GM12874 (cell line): Measurements from ENCODE around the gene DSC1.

ENCODE experiments used
- TF ChIP-seq, protein P1 (sequence below): IDR thresholded peaks from 2 replicates; pipeline ENCODE4 v1.5.1; 2011; ENCODE audit warnings: low read depth, mild to moderate bottlenecking, control low read depth, low read length, moderate library complexity; ENCODE audit not compliant: insufficient read depth

The DSC1 gene

DNA sequence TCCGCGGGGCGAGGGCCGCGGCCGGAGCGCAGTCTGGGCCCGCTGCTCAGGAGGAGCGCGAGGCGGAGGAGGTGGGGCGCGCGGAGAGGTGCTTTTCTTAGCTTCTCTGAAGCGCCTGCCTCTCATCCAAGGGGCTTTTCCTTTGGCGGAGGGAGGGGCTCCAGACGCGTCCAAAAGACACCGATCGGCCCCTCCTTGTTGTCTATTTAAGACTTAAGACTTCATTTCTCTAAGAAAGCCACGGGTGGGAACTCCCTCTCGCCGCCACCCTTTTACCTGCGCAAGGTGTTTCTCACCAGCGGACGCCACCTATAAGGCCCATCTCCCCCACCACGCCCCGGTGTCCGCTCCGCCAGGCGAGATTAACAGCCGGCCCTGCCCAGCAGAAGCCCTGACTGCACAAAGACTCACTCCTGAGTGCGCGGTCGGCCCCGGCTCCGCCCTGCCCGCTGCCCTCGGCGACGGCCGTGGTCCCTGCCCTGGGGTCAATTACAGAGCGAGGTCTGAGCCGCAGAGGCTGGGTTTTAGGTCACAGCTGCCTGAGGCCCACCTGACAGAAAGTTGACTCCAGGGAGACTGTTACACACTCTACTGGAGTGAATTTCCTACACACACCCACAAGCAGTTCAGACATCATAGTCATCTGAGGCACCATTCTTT is 60.5 kb downstream of the DSC1 start, which contains the start of gene DSC2:
Gene DSC2 (minus strand): TSS at position 397 of the 660 bp plus-strand sequence. CDS start 450 bp downstream, outside the sequence.
- TF ChIP-seq, protein P1, sequence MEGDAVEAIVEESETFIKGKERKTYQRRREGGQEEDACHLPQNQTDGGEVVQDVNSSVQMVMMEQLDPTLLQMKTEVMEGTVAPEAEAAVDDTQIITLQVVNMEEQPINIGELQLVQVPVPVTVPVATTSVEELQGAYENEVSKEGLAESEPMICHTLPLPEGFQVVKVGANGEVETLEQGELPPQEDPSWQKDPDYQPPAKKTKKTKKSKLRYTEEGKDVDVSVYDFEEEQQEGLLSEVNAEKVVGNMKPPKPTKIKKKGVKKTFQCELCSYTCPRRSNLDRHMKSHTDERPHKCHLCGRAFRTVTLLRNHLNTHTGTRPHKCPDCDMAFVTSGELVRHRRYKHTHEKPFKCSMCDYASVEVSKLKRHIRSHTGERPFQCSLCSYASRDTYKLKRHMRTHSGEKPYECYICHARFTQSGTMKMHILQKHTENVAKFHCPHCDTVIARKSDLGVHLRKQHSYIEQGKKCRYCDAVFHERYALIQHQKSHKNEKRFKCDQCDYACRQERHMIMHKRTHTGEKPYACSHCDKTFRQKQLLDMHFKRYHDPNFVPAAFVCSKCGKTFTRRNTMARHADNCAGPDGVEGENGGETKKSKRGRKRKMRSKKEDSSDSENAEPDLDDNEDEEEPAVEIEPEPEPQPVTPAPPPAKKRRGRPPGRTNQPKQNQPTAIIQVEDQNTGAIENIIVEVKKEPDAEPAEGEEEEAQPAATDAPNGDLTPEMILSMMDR, result no peak

DNA sequence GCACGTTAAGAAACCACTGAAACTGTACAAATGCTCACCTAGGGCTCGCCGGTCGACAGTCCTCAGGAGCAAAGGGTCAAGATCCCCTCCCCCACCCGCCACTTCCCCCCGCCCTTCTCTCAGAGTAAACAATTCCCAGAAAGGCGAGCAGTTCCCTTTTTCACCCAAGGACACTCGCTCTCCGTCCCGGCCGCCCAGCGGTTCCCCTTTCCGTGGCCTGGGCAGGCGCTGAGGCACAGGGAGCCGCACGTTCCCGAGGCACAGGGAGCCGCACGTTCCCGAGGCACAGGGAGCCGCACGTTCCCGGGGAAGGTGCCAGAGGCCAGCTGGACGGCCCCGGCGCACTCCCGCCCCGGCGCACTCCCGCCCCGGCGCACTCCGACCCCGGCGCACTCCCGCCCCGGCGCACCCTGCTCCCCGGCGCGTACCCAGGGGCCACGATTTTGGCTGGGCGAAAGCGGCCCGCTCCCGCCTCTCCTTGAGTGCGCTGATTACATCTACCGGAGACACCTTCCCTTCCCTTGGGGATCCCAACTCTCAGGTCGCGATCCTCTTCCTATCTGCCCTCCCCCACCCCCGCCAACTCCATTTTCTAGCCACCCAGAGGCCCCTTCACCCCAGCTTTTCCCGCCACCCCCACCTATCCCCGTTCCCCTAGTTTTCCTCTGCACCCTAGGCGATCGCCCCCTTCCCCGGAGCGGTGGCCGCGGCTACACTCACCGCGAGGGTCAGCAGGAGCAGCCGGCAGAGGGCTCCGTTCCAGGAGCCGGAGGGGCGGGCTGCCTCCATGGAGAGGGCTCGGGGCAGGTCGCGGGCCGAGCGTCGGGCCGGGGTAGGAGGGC is 61.3 kb downstream of the DSC1 start:
- TF ChIP-seq, protein P1, result no peak

DNA sequence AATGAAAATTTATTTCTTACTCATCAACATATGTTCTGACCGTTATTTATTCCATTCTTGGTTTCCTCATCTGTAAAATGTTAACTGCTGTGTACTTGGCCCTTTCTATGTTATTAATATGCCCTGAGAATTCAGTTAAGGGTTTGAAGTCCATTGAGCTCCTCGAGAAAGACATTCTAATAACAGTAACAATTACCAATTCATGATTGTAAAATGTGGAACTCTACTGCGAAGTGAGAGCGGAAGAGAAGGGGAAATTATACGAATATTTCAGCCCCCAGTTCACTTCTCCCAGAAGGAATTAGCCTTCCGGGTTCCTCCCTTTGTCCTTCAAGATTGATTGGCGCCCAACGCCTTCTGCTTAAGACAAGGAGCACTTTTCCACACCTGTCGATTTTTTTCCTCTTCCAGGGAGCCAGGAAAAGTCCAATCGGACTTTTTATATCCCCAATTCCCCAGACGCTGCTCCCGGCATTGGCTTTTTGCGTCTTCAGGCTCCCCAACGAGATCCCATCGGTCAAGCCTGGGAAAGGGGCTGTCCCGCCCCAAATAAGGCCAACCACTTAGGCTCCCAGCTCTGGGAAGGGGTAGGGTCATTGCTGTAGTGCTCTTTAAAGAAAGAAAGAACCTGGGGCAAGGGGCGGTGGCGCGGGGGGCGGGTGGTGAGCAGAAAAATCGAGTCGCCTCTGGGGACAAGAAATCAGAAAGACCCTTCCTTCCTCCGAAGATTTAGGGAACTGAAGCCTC is 62.0 kb downstream of the DSC1 start:
- TF ChIP-seq, protein P1, result no peak

DNA sequence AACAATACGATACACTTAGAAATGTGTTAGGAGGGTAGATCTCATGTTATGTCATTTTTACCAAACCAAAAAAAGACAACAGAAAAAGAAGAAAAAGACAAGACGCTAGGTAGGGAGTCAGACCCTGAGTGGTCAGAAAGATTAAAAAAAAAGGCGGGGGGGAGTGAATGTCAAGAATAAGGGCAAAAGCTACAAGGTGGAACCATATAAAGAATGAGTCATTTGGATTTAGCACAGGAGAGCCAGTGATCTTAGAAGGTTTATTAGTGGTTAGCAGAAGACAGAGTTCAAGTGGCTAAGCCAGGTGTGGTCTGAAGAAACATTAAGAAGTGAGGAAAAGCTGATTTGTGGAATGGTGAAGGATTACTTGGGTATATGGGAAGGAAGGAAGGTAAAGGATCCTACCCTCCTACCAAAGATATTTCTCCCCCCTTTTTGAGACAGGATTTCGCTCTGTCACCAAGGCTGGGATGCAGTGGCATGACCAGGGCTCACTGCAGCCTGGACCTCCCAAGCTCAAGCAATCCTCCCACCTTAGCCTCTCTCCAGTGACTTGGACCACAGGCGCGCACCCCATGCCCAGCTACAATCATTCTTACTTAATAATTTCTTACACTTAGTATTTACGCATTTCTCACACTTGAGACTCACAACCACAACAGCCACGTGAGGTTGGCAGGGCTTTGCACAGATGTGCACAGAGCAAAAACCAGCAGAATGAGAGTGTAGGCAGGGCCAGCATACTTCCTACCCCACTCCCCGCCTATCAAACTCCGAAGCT is 63.0 kb downstream of the DSC1 start:
- TF ChIP-seq, protein P1, result no peak

DNA sequence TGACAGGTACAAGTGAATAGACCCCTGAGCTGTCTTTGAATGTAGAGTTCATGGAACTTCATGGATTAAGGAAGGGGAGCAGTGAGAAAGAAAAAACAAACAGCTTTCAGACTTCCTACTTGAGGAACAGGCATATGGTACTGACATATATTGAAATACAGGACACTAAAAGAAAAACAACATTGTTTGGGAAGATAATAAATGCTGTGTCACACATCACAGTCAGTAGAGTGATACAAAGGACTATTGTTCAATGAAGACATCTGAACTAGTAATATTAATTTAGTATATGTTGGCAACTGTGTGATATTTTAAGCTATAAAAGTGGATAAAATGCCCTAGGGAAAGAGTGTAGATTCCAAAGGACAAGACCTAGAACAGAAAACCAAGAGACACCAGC is 63.8 kb downstream of the DSC1 start:
- TF ChIP-seq, protein P1, result no peak

DNA sequence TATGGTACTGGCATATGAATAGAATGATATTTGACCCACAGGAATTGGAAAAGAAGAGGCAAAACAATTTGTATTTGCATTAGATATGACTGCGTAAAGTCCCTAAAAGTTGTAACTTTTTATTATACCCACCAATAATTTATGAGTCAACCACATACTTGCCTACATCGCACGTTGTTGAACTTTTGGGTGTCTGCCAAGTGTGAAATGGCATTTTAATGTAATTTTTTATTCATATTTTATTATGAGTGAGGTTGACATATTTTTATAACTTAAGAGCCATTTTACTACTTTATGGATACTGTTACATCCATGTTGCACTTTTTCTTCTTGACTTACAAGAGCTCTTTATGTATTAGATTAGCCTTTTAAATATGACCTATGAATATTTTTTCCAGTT is 65.0 kb downstream of the DSC1 start:
- TF ChIP-seq, protein P1, result no peak

DNA sequence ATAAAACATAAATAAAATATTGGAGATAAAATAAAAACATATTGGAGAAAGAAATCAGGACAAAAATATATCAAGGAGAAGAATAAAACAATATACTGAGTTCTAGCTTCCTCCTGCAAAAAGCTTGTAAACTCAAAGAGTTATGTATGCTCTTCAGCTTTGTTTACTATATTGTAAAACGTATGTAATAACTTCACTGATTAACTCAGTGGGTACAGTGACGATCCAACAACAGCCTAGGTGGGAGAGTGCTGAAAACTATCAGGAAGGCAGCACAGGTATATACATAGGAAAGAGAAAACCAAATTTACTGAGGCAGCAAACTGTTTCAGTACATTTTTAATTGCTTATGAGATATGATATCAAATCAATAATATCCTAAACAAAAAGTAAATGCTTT is 68.8 kb downstream of the DSC1 start:
- TF ChIP-seq, protein P1, result no peak
